ENCODE data around the gene RNF212.

GRCh38 chr4:1086011-1086410, 27.4 kb downstream of the RNF212 start:
- TF ChIP-seq CTCF (IDR thresholded peaks at IDR 0.05): no peak
- no peak for TF ChIP-seq KDM1A (IDR thresholded peaks at IDR 0.05; ENCODE audit: low read depth)
- no peak for TF ChIP-seq SREBF2 (IDR thresholded peaks at IDR 0.05)
- TF ChIP-seq POLR2A (IDR thresholded peaks at IDR 0.05; ENCODE audit: low read length): no peak
- TF ChIP-seq ZNF302 (CRISPR knock-in tag; IDR thresholded peaks at IDR 0.05): no peak
- no peak for TF ChIP-seq EP300 (IDR thresholded peaks at IDR 0.05)
- no peak for TF ChIP-seq RAD21 (conservative IDR thresholded peaks at IDR 0.05 in 1 of 2, IDR thresholded peaks at IDR 0.05 in 1 of 2)
- TF ChIP-seq HDAC2 (IDR thresholded peaks at IDR 0.05): no peak
- no peak for TF ChIP-seq RNF2 (IDR thresholded peaks at IDR 0.05; ENCODE audit: borderline replicate concordance, low read depth)
- TF ChIP-seq, protein P1, sequence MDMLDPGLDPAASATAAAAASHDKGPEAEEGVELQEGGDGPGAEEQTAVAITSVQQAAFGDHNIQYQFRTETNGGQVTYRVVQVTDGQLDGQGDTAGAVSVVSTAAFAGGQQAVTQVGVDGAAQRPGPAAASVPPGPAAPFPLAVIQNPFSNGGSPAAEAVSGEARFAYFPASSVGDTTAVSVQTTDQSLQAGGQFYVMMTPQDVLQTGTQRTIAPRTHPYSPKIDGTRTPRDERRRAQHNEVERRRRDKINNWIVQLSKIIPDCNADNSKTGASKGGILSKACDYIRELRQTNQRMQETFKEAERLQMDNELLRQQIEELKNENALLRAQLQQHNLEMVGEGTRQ (IDR thresholded peaks at IDR 0.05): no peak
